Measurements from ENCODE around the gene TCAP. TPM values are rescaled to one million over a fixed set of nuclear protein-coding genes. Genes with fewer than 3 reads are reported as not detected.
"Not testable (repeated sequence)": the region's sequence is repeated elsewhere in the genome, so short reads cannot be mapped to it uniquely, and the experiment has no call there.

Gene TCAP
- polyA plus RNA-seq, 1 donor, result 345 TPM

- no peak for DNase-seq
Observed at GRCh38 chr17:39706383-39706782, 41.2 kb downstream of the TCAP start.

- no peak for DNase-seq
Observed at GRCh38 chr17:39706921-39707337, 41.8 kb downstream of the TCAP start.

GRCh38 chr17:39709319-39709997 lies 44.3 kb downstream of the TCAP start:
- DNase-seq, result no peak

GRCh38 chr17:39709998-39710964 lies 45.1 kb downstream of the TCAP start:
- DNase-seq, result no peak

GRCh38 chr17:39711071-39711470 lies 45.9 kb downstream of the TCAP start:
- DNase-seq, result not testable (repeated sequence)

GRCh38 chr17:39711851-39712250 lies 46.7 kb downstream of the TCAP start:
- DNase-seq, result no peak

- DNase-seq, result no peak
Observed at GRCh38 chr17:39714234-39714633, 49.1 kb downstream of the TCAP start.

GRCh38 chr17:39715375-39716072 lies 50.4 kb downstream of the TCAP start:
- DNase-seq, result no peak

Other genes with a start within 250 kb of the TCAP start
- gene MED1, start 214.1 kb upstream of the TCAP start, polyA plus RNA-seq (ENCODE audit: insufficient read length), result 27.0 TPM
- 33.8 TPM for gene CDK12, start 203.9 kb upstream of the TCAP start, polyA plus RNA-seq (ENCODE audit: insufficient read length)
- 0.05 TPM for gene NEUROD2, start 57.4 kb upstream of the TCAP start, polyA plus RNA-seq (ENCODE audit: insufficient read length)
- 4.5 TPM for gene PPP1R1B, start 38.4 kb upstream of the TCAP start, polyA plus RNA-seq (ENCODE audit: insufficient read length)
- gene STARD3, start 28.2 kb upstream of the TCAP start, polyA plus RNA-seq (ENCODE audit: insufficient read length), result 36.2 TPM
- 5.0 TPM for gene PNMT, start 3.1 kb downstream of the TCAP start, polyA plus RNA-seq (ENCODE audit: insufficient read length)
- 23.3 TPM for gene PGAP3, start 22.7 kb downstream of the TCAP start, polyA plus RNA-seq (ENCODE audit: insufficient read length)
- gene ERBB2, start 34.7 kb downstream of the TCAP start, polyA plus RNA-seq (ENCODE audit: insufficient read length), result 178 TPM
- gene MIEN1, start 65.2 kb downstream of the TCAP start, polyA plus RNA-seq (ENCODE audit: insufficient read length), result 19.7 TPM
- 0.72 TPM for gene GRB7, start 72.6 kb downstream of the TCAP start, polyA plus RNA-seq (ENCODE audit: insufficient read length)
- gene IKZF3, start 199.0 kb downstream of the TCAP start, polyA plus RNA-seq (ENCODE audit: insufficient read length), result 0.17 TPM
- not detected for gene ZPBP2, start 202.9 kb downstream of the TCAP start, polyA plus RNA-seq (ENCODE audit: insufficient read length)